Gastroesophageal sphincter (tissue), 3 donors: Measurements from ENCODE around the gene DPP6.

Experiments used
- POLR2A ChIP-seq, 2 donors: fragments of 450-650 bp; IDR thresholded peaks; one replicate each; pipeline ENCODE4 v1.6.1; 2017; ENCODE audit warnings: antibody characterized with exemption in 2 of 2, mild to moderate bottlenecking in 2 of 2, moderate library complexity in 1 of 2
- POLR2AphosphoS5 ChIP-seq: sonication (generic); formaldehyde crosslinking; IDR thresholded peaks from one replicate; pipeline ENCODE4 v1.6.1; 2017; ENCODE audit warnings: antibody characterized with exemption
- TF ChIP-seq, protein P1 (sequence below), 4 experiments: fragments of 200-600 bp in 2 of 4; fragments of 450-650 bp in 2 of 4; sonication (generic) in 1 of 4; IDR thresholded peaks; one replicate each; pipeline ENCODE4 v1.5.1; 2017 to 2019; ENCODE audit warnings: antibody characterized with exemption in 4 of 4, mild to moderate bottlenecking in 2 of 4, moderate library complexity in 2 of 4

DNA sequence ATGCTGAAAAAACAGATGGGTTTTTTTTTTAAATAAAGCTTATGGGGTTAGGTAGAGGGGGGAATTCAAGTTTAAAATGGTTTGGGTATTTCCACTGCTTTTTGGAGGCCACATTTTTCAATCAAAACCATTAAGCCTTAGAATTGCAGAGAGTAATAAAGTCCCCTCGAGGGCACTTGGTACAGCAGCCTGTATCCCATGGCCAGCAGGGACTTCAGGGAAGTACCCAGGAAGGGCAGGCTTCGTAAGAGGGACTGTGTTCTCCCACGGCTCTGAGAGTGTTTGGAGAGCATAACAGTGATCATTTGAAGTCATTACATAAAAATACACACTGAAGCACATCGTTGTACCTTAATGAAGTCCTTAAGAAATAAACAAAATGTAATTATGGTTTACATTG, 432.7 kb downstream of the DPP6 start:
- TF ChIP-seq POLR2AphosphoS5 (no peak), POLR2A (IDR thresholded peaks at IDR 0.05) (no peak)
- TF ChIP-seq, protein P1, sequence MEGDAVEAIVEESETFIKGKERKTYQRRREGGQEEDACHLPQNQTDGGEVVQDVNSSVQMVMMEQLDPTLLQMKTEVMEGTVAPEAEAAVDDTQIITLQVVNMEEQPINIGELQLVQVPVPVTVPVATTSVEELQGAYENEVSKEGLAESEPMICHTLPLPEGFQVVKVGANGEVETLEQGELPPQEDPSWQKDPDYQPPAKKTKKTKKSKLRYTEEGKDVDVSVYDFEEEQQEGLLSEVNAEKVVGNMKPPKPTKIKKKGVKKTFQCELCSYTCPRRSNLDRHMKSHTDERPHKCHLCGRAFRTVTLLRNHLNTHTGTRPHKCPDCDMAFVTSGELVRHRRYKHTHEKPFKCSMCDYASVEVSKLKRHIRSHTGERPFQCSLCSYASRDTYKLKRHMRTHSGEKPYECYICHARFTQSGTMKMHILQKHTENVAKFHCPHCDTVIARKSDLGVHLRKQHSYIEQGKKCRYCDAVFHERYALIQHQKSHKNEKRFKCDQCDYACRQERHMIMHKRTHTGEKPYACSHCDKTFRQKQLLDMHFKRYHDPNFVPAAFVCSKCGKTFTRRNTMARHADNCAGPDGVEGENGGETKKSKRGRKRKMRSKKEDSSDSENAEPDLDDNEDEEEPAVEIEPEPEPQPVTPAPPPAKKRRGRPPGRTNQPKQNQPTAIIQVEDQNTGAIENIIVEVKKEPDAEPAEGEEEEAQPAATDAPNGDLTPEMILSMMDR (IDR thresholded peaks at IDR 0.05): no peak
